ENCODE measurements around the gene DNAH6. TPM values are rescaled to one million over a fixed set of nuclear protein-coding genes. Genes with fewer than 3 reads are reported as not detected.

The DNAH6 gene
- total and polyA plus RNA-seq, 10 of the 15 experiments (the other 5 are each of a cell fraction or from before 2014, with no cell fraction given), result 0.07 to 1.0 (median 0.29) TPM

- no peaks in the 10 kb centered on the region for H3K27me3 ChIP-seq (replicated peaks in 1 of 2; ENCODE audit: control insufficient read depth in 2 of 2, insufficient read depth in 2 of 2, low read length in 1 of 2)
- no peak overlapping the region for H3K9ac ChIP-seq (ENCODE audit: control insufficient read depth, insufficient read depth, low read length)
- BruUV-seq (replicated peaks), result no TSS peak
- CTCF ChIA-PET, result no interaction called here
- no peak overlapping the region for H3K27ac ChIP-seq (ENCODE audit: control insufficient read depth, insufficient read depth)
- POLR2A ChIA-PET, result no interaction called here
- H3K4me1 ChIP-seq (ENCODE audit: control insufficient read depth, insufficient read depth, low read length), result no peaks in the 10 kb centered on the region
- RAD21 ChIA-PET (ENCODE audit: unreplicated experiment), result no interaction called here
- no peak for TF ChIP-seq RAD51 (IDR thresholded peaks at IDR 0.05)
- TF ChIP-seq PML (IDR thresholded peaks at IDR 0.05; ENCODE audit: low read length), result no peak
- TF ChIP-seq STAT1 (conservative IDR thresholded peaks at IDR 0.05), result no peak
- H3K79me2 ChIP-seq (ENCODE audit: control insufficient read depth, insufficient read depth, low read length), result no peaks in the 10 kb centered on the region
- H4K20me1 ChIP-seq (ENCODE audit: control insufficient read depth, insufficient read depth), result no peaks in the 10 kb centered on the region
- no peak overlapping the region for H2AFZ ChIP-seq (ENCODE audit: control insufficient read depth, low read depth, low read length)
- H3K4me2 ChIP-seq (ENCODE audit: control insufficient read depth, insufficient read depth), result no peak overlapping the region
- H3K9me3 ChIP-seq (replicated peaks; ENCODE audit: control insufficient read depth, insufficient read depth, low read length), result no peaks in the 10 kb centered on the region
- DNase-seq (ENCODE audit: low read depth, low spot score) (no peak), ATAC-seq (no peak), FAIRE-seq (no peak)
- H3K36me3 ChIP-seq (ENCODE audit: control insufficient read depth in 2 of 2, insufficient read depth in 2 of 2, low read length in 1 of 2), result no peaks in the 10 kb centered on the region
- SMC1A ChIA-PET (ENCODE audit: uncharacterized antibody, unreplicated experiment), result no interaction called here
- no peak overlapping the region for H3K4me3 ChIP-seq
- intact Hi-C loops (cut with micrococcal nuclease; ENCODE audit: unreplicated experiment) (no loop called here), in situ Hi-C loops (cut with MboI) (no loop called here)
Measured at GRCh38 chr2:84539729-84540128, 23.4 kb downstream of the DNAH6 start.

- H4K20me1 ChIP-seq (ENCODE audit: control insufficient read depth, insufficient read depth), result no peaks in the 10 kb centered on the region
- DNase-seq (ENCODE audit: low read depth, low spot score) (no peak), ATAC-seq (no peak), FAIRE-seq (no peak)
- ChIA-PET POLR2A (no interaction called here), RAD21 (ENCODE audit: unreplicated experiment) (no interaction called here), SMC1A (ENCODE audit: uncharacterized antibody, unreplicated experiment) (interaction anchor here (0.7 kb wide), 1 partner anchor 302 kb away, joined by 3 read pairs; no protein-coding TSS in a partner anchor), CTCF (no interaction called here)
- H3K4me2 ChIP-seq (ENCODE audit: control insufficient read depth, insufficient read depth), result no peak overlapping the region
- no peaks in the 10 kb centered on the region for H3K79me2 ChIP-seq (ENCODE audit: control insufficient read depth, insufficient read depth, low read length)
- no peaks in the 10 kb centered on the region for H3K4me1 ChIP-seq (ENCODE audit: control insufficient read depth, insufficient read depth, low read length)
- in situ Hi-C loops (cut with MboI), result no loop called here
- H2AFZ ChIP-seq (ENCODE audit: control insufficient read depth, low read depth, low read length), result no peak overlapping the region
- intact Hi-C loops (cut with micrococcal nuclease; ENCODE audit: unreplicated experiment), result no loop called here
- H3K9ac ChIP-seq (ENCODE audit: control insufficient read depth, insufficient read depth, low read length), result no peak overlapping the region
- H3K4me3 ChIP-seq, result no peak overlapping the region
- no peaks in the 10 kb centered on the region for H3K9me3 ChIP-seq (replicated peaks; ENCODE audit: control insufficient read depth, insufficient read depth, low read length)
- BruUV-seq (replicated peaks), result no TSS peak
- TF ChIP-seq JUND (IDR thresholded peaks at IDR 0.05; ENCODE audit: low read depth, low read length) (no peak), FOXM1 (IDR thresholded peaks at IDR 0.05; ENCODE audit: low read depth, low read length) (no peak), ZNF274 (IDR thresholded peaks at IDR 0.05; ENCODE audit: insufficient read depth, insufficient read length) (no peak), MTA3 (IDR thresholded peaks at IDR 0.05; ENCODE audit: borderline replicate concordance, low read length) (no peak), PKNOX1 (IDR thresholded peaks at IDR 0.05) (no peak), MYC (IDR thresholded peaks at IDR 0.05; ENCODE audit: insufficient read depth, insufficient read length, insufficient replicate concordance, low read length, severe bottlenecking) (no peak), NFYA (IDR thresholded peaks at IDR 0.05; ENCODE audit: borderline replicate concordance, low read depth, low read length) (no peak), SREBF1 (IDR thresholded peaks at IDR 0.05; ENCODE audit: low read length) (no peak), BACH1 (IDR thresholded peaks at IDR 0.05; ENCODE audit: borderline replicate concordance) (no peak), SRF (IDR thresholded peaks at IDR 0.05; ENCODE audit: low read depth in 2 of 2, low read length in 2 of 2) (no peak), ZNF622 (IDR thresholded peaks at IDR 0.05) (no peak)
- H3K27ac ChIP-seq (ENCODE audit: control insufficient read depth, insufficient read depth), result no peak overlapping the region
- H3K36me3 ChIP-seq (ENCODE audit: control insufficient read depth in 2 of 2, insufficient read depth in 2 of 2, low read length in 1 of 2), result no peaks in the 10 kb centered on the region
- H3K27me3 ChIP-seq (replicated peaks in 1 of 2; ENCODE audit: control insufficient read depth in 2 of 2, insufficient read depth in 2 of 2, low read length in 1 of 2), result no peaks in the 10 kb centered on the region
Measured at GRCh38 chr2:84545005-84545404, 28.7 kb downstream of the DNAH6 start.

All from GM12878 (cell line).